ENCODE data around the gene SPACA1.
"Not testable (repeated sequence)": the region's sequence is repeated elsewhere in the genome, so short reads cannot be mapped to it uniquely, and the experiment has no call there.

SPACA1 gene

GRCh38 chr6:88047510-88048150 is at the start of gene SPACA1:
TSS of gene SPACA1 (plus strand) at chr6:88047841. CDS start at chr6:88047906, 65 bp downstream.
- DNase-seq: no peak

- DNase-seq: no peak
Observed at GRCh38 chr6:88000713-88001112, 46.9 kb upstream of the SPACA1 start.

DNA sequence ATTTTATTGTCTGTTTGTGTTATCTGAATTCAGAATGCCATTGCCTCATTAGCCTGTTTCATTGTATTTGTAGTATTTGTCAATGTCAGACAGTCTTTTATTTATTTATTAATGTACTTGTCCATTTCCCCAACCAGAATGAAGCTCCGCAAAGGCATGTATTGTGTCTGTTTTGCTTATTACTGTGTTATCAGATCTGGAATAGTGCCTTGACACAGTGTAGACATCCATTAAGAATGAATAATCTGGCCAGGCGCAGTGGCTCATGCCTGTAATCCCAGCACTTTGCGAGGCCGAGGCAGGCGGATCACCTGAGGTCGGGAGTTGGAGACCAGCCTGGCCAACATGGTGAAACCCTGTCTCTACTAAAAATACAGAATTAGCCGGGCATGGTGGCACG is 46.4 kb upstream of the SPACA1 start:
- DNase-seq: not testable (repeated sequence)

- DNase-seq: no peak
Observed at GRCh38 chr6:88004707-88005106, 42.9 kb upstream of the SPACA1 start.

DNA sequence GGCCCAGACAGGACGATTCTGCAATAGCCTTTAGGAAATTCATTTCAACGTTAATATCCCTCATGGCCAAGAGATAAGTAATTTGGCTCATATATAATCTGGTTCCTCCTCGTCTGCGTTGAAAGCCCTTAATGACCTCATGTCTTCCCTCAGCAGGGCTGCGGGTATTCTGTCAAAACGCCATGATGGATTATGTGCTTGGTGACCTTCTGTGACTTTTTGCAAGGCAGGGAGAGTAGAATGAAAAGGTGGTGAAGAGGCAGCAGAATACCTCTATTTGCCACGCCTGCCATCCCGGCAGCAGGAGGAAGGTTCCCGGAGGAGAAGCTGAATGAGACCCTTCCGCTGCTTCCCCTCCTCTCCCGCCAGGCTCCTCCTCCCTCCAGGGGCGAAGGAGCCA is 41.1 kb upstream of the SPACA1 start:
- no peak for DNase-seq

GRCh38 chr6:88008411-88008810 is 39.2 kb upstream of the SPACA1 start:
- DNase-seq: no peak

GRCh38 chr6:88008831-88009231 is 38.8 kb upstream of the SPACA1 start:
- DNase-seq: no peak

DNA sequence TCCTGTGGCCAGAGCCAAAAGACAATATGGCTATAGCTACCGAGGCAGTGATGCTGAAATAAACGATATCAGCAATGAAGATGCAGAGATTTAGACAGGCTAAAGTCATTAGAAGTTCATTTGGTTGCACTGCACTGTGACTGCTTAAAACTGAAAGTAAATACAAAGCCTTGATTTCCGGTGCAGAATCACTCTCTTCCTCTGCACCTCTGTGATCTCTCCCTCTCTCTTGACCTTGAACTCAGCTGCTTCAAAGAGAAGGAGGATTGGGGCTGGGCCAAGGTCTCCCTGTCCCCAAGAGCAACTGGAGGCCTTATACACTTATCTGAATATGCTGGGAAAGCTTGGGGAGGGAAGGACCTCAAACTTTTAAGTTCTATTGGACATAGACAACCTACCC is 34.6 kb upstream of the SPACA1 start:
- DNase-seq: no peak

GRCh38 chr6:88013554-88013953 is 34.1 kb upstream of the SPACA1 start:
- no peak for DNase-seq

GRCh38 chr6:88020439-88020838 is 27.2 kb upstream of the SPACA1 start:
- no peak for DNase-seq

DNA sequence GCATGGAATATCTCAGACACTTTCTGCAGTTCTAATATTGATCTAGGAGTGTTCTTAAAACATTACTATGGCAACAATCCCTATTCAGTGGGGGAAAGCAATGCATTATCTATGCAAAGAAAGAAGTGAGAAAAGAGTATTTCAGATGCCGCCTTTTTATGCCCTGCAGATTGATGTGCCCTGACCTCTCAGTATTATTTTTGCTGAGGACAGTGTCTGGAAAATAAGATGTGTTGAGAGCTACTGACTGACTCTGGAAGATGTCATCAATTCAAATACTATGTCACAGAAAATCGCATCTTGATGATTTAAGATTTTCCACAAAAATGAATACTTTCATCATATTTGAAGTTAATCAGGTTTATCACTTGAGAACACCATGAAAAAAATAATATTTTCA is 22.9 kb upstream of the SPACA1 start:
- no peak for DNase-seq

GRCh38 chr6:88031550-88031949 is 16.1 kb upstream of the SPACA1 start:
- no peak for DNase-seq

GRCh38 chr6:88044530-88044929 is 3.1 kb upstream of the SPACA1 start:
- no peak for DNase-seq

DNA sequence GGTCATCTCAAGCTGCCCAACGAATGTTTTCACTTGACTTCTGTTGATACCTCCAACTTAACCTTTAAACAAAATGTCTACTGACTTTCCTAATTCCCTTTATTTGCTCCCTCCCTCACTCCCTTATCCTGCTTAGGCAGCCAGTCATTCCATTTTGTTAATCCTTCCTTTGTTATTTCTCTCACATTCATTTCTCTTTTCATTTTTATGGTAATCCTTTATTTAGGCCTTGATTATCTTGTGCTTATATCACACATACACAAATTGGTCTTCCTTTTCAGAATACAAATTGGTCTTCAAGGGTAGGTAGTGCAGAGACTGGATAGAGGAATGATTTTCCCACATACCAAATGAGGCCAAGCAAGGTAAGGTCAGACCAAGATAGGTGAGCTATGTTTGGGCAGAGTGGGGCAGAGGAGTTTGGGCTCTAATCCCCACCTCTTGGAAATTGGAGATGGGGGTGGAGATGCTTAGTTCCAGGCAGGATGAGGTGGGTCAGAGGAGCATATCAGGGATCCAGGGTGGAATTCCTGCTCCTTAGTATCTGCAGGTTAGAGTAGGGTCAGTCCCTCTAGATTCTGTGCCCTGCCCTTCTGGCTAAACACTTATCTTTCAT is 2.0 kb upstream of the SPACA1 start:
- no peak for DNase-seq

DNA sequence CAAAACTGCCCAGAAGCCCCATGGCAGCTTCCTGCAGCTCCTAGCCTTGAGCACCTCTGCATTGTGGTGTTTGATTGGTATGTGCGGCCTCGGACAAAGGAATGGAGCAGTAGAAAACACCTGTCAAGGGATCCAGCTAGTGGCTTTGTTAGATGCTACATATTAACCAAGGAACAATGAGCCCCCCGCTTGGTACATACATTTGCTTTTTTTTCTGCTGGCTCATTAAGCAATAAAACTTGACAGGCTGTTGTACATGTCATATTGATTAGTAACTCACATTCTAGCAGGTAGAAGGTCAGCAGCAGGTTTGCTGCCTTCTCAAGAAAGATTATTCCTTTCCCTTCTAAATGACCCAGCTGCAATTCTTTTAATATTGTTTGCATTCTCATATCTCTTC is 937 bp downstream of the SPACA1 start:
- DNase-seq: no peak

- no peak for DNase-seq
Observed at GRCh38 chr6:88050140-88050818, 2.6 kb downstream of the SPACA1 start.

DNA sequence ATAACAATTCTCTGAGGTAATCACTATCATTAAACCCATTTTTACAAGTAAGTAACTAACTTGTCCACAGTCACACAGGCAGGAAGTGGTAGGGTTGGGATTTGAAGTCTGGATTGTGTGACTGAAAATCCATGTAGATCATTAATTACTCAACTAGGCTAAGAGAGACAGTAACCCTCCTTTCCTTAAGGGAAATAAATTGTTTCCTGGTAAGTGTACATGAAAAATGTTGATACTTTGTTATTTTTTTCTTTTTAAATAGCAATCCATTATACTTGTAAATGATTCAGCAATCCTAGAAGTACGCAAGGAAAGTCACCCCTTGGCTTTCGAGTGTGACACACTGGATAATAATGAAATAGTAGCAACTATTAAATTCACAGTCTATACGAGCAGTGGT is 11.6 kb downstream of the SPACA1 start:
- no peak for DNase-seq

DNA sequence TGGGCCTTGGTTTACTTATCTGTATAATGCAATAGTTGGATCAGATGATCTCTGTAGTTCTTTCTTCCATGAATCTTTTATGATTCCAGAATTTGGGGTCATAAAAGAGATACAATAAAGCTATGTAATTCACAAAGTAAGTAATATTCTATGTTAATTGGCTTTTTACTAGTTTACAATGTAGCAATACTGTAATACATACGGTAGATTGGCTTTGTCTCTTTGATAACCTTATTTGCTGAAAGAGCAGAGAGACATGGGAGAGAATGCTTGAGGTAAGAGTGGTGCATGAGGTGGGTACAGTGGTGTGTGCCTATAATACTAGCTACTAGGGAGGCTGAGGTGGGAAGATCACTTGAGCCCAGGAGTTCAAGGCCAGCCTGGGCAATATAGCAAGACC is 14.7 kb downstream of the SPACA1 start:
- DNase-seq: no peak

- no peak for DNase-seq
Observed at GRCh38 chr6:88072462-88072861, 24.8 kb downstream of the SPACA1 start.

- no peak for DNase-seq
Observed at GRCh38 chr6:88074791-88075190, 27.1 kb downstream of the SPACA1 start.

DNA sequence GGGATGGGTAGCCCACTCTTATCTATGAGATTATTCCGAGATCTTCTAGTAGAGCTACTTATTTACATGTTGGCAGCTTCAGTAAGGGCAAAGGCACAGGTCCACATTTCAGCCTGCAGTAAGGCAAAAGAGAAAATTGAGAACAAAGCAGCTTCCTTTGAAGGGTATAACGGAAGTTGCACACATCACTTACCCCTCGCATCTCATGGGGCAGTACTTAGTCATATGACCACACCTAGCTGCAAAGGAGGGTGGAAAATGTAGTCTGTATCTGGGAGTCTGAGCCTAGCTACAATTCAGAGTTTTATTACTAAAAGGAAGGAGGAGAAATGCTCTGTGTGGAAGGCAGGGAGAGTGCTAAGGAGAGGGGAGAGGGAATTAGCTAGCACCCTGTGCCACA is 29.7 kb downstream of the SPACA1 start:
- DNase-seq: no peak

DNA sequence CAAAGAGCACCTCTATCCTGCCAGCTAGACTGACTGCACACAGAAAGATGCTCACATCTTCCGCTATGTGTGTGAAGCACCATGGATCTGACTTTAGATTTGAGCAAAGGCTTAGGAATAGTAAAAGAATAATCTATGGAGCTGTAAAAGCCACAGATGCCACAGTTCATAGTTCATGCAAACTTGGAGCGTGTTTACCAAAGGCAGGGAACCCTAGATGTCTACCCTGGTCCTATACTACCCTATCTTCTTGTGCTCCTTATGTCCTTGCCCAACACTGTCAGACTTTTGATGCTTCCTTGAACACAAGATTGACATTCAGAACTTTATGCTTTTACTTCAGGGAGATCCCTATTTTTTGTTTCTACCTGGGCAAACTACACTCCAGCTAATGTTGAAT is 39.2 kb downstream of the SPACA1 start:
- no peak for DNase-seq

GRCh38 chr6:88089708-88090107 is 42.1 kb downstream of the SPACA1 start:
- no peak for DNase-seq

DNA sequence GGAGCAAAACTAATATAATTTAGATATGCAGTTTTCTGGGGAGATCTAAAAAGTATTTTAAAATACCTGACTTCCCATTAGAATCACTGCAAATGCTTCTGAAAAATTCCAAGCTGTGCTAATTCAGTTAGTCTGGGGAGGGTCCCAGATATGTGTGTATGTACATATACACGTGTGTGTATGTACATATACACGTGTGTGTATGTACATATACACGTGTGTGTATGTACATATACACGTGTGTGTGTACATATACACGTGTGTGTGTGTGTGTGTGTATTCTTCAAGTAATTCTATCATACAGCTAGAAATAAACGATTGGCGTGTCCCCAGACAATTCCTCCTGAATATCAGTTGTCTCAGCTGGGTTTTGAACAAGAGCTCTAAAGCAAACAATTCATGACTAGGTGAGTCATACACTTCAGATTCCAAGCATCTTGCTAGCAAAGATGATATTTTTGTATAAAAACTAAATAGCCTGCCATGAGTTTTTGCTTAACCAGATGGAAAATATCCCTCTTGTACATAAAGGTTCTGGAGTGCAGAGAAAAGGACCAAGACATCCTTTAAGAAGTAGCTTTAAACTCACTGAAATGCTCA is 58.2 kb downstream of the SPACA1 start:
- no peak for DNase-seq

All from midbrain (tissue), 1 donor.